Measurements from ENCODE around the gene NMBR. TPM values are rescaled to one million over a fixed set of nuclear protein-coding genes. Genes with fewer than 3 reads are reported as not detected.
"Not testable (repeated sequence)": the region's sequence is repeated elsewhere in the genome, so short reads cannot be mapped to it uniquely, and the experiment has no call there.

Gene NMBR
- not detected for polyA plus RNA-seq (2012; ENCODE audit: missing spikeins)

GRCh38 chr6:142146828-142147662 lies at the start of gene NMBR, which contains the start of gene VTA1:
Gene NMBR (minus strand): TSS chr6:142147122. CDS start chr6:142088658, 58,464 bp downstream.
Gene VTA1 (plus strand): TSS chr6:142147263. CDS start chr6:142147288, 25 bp downstream.
- DNase-seq (ENCODE audit: insufficient read length) (peak; percentile 47), FAIRE-seq (peak; percentile 96)
- TF ChIP-seq POLR2AphosphoS5 (IDR thresholded peaks at IDR 0.05; ENCODE audit: low read depth, low read length) (peak; percentile 91), TAF1 (IDR thresholded peaks at IDR 0.05; ENCODE audit: borderline replicate concordance, low read depth, low read length) (peak; percentile 70), POLR2A (IDR thresholded peaks at IDR 0.05; ENCODE audit: low read depth, low read length) (peak; percentile 88)

- TF ChIP-seq POLR2A (IDR thresholded peaks at IDR 0.05; ENCODE audit: low read depth, low read length): no peak
- TF ChIP-seq POLR2AphosphoS5 (IDR thresholded peaks at IDR 0.05; ENCODE audit: low read depth, low read length): no peak
- no peak for TF ChIP-seq TAF1 (IDR thresholded peaks at IDR 0.05; ENCODE audit: borderline replicate concordance, low read depth, low read length)
- DNase-seq (ENCODE audit: insufficient read length) (no peak), FAIRE-seq (no peak)
Measured at GRCh38 chr6:142195862-142196541, 49.1 kb upstream of the NMBR start.

- no peak for DNase-seq (ENCODE audit: insufficient read length)
- FAIRE-seq: no peak
- no peak for TF ChIP-seq TAF1 (IDR thresholded peaks at IDR 0.05; ENCODE audit: borderline replicate concordance, low read depth, low read length)
- TF ChIP-seq POLR2A (IDR thresholded peaks at IDR 0.05; ENCODE audit: low read depth, low read length): no peak
- no peak for TF ChIP-seq POLR2AphosphoS5 (IDR thresholded peaks at IDR 0.05; ENCODE audit: low read depth, low read length)
Measured at GRCh38 chr6:142193621-142194020, 46.7 kb upstream of the NMBR start.

GRCh38 chr6:142192343-142192742 lies 45.4 kb upstream of the NMBR start:
- no peak for TF ChIP-seq POLR2AphosphoS5 (IDR thresholded peaks at IDR 0.05; ENCODE audit: low read depth, low read length)
- no peak for TF ChIP-seq POLR2A (IDR thresholded peaks at IDR 0.05; ENCODE audit: low read depth, low read length)
- no peak for TF ChIP-seq TAF1 (IDR thresholded peaks at IDR 0.05; ENCODE audit: borderline replicate concordance, low read depth, low read length)
- FAIRE-seq (no peak), DNase-seq (ENCODE audit: insufficient read length) (no peak)

- no peak for TF ChIP-seq POLR2A (IDR thresholded peaks at IDR 0.05; ENCODE audit: low read depth, low read length)
- no peak for TF ChIP-seq POLR2AphosphoS5 (IDR thresholded peaks at IDR 0.05; ENCODE audit: low read depth, low read length)
- TF ChIP-seq TAF1 (IDR thresholded peaks at IDR 0.05; ENCODE audit: borderline replicate concordance, low read depth, low read length): no peak
- FAIRE-seq: no peak
- DNase-seq (ENCODE audit: insufficient read length): no peak
Measured at GRCh38 chr6:142189057-142189456, 42.1 kb upstream of the NMBR start.

- not testable (repeated sequence) for FAIRE-seq; DNase-seq (ENCODE audit: insufficient read length)
Measured at GRCh38 chr6:142188341-142188740, 41.4 kb upstream of the NMBR start.

GRCh38 chr6:142187209-142187608 lies 40.3 kb upstream of the NMBR start:
- DNase-seq (ENCODE audit: insufficient read length) (no peak), FAIRE-seq (no peak)
- TF ChIP-seq POLR2AphosphoS5 (IDR thresholded peaks at IDR 0.05; ENCODE audit: low read depth, low read length): no peak
- no peak for TF ChIP-seq TAF1 (IDR thresholded peaks at IDR 0.05; ENCODE audit: borderline replicate concordance, low read depth, low read length)
- TF ChIP-seq POLR2A (IDR thresholded peaks at IDR 0.05; ENCODE audit: low read depth, low read length): no peak

GRCh38 chr6:142185641-142186040 lies 38.7 kb upstream of the NMBR start:
- FAIRE-seq: no peak
- no peak for DNase-seq (ENCODE audit: insufficient read length)
- TF ChIP-seq TAF1 (IDR thresholded peaks at IDR 0.05; ENCODE audit: borderline replicate concordance, low read depth, low read length) (no peak), POLR2A (IDR thresholded peaks at IDR 0.05; ENCODE audit: low read depth, low read length) (no peak), POLR2AphosphoS5 (IDR thresholded peaks at IDR 0.05; ENCODE audit: low read depth, low read length) (no peak)

- DNase-seq (ENCODE audit: insufficient read length): no peak
- no peak for FAIRE-seq
- TF ChIP-seq POLR2A (IDR thresholded peaks at IDR 0.05; ENCODE audit: low read depth, low read length) (no peak), TAF1 (IDR thresholded peaks at IDR 0.05; ENCODE audit: borderline replicate concordance, low read depth, low read length) (no peak), POLR2AphosphoS5 (IDR thresholded peaks at IDR 0.05; ENCODE audit: low read depth, low read length) (no peak)
Measured at GRCh38 chr6:142184307-142184706, 37.4 kb upstream of the NMBR start.

- DNase-seq (ENCODE audit: insufficient read length) (no peak), FAIRE-seq (no peak)
- TF ChIP-seq TAF1 (IDR thresholded peaks at IDR 0.05; ENCODE audit: borderline replicate concordance, low read depth, low read length) (no peak), POLR2AphosphoS5 (IDR thresholded peaks at IDR 0.05; ENCODE audit: low read depth, low read length) (no peak), POLR2A (IDR thresholded peaks at IDR 0.05; ENCODE audit: low read depth, low read length) (no peak)
Measured at GRCh38 chr6:142183351-142183750, 36.4 kb upstream of the NMBR start.

GRCh38 chr6:142182004-142182403 lies 35.1 kb upstream of the NMBR start:
- no peak for DNase-seq (ENCODE audit: insufficient read length)
- no peak for FAIRE-seq
- TF ChIP-seq TAF1 (IDR thresholded peaks at IDR 0.05; ENCODE audit: borderline replicate concordance, low read depth, low read length): no peak
- TF ChIP-seq POLR2AphosphoS5 (IDR thresholded peaks at IDR 0.05; ENCODE audit: low read depth, low read length): no peak
- no peak for TF ChIP-seq POLR2A (IDR thresholded peaks at IDR 0.05; ENCODE audit: low read depth, low read length)

- DNase-seq (ENCODE audit: insufficient read length) (no peak), FAIRE-seq (no peak)
- TF ChIP-seq POLR2AphosphoS5 (IDR thresholded peaks at IDR 0.05; ENCODE audit: low read depth, low read length) (no peak), POLR2A (IDR thresholded peaks at IDR 0.05; ENCODE audit: low read depth, low read length) (no peak), TAF1 (IDR thresholded peaks at IDR 0.05; ENCODE audit: borderline replicate concordance, low read depth, low read length) (no peak)
Measured at GRCh38 chr6:142178129-142178528, 31.2 kb upstream of the NMBR start.

Measured in GM12892 (cell line).